ENCODE results near the gene ABR.

ABR gene

DNA sequence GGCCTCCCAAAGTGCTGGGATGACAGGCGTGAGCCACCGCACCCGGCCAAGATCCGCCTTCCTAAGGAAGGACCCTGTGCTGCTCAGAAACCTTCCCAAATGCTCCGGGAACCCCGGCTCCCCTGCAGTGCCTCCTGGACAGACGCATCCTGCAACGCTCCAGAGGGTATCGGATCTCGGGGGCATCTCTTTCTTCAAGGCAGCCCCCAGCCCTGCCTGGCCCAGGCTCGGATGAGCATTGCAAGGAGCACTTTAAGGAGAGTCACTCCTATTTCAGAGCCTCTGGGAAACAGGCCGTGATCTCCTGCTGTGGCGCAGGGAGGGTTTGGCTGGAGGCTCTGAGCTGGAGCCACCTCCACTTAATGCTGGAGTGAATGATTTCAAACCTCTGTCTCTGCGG lies 17.2 kb upstream of the ABR start:
- no peaks in the 10 kb centered on the region for H3K4me1 ChIP-seq (ENCODE audit: low read length)
- no peaks in the 10 kb centered on the region for H4K20me1 ChIP-seq (ENCODE audit: insufficient read depth, low read length)
- no peak for DNase-seq
- H2AFZ ChIP-seq (ENCODE audit: low read length) = no peak overlapping the region
- H3K36me3 ChIP-seq (replicated peaks; ENCODE audit: insufficient read depth, low read length) = no peaks in the 10 kb centered on the region
- no peaks in the 10 kb centered on the region for H3K9me3 ChIP-seq (replicated peaks; ENCODE audit: insufficient read depth, low read length)
- no peaks in the 10 kb centered on the region for H3K9me2 ChIP-seq (replicated peaks; ENCODE audit: insufficient read depth, low read length)
- no peak overlapping the region for H3K4me2 ChIP-seq (ENCODE audit: low read depth, low read length)
- H3K9ac ChIP-seq (ENCODE audit: low read length) = no peak overlapping the region
- H3K27ac ChIP-seq (ENCODE audit: low read length) = no peak overlapping the region
- no peaks in the 10 kb centered on the region for H3F3A ChIP-seq (ENCODE audit: insufficient read depth, low read length)
- H3K27me3 ChIP-seq (replicated peaks; ENCODE audit: insufficient read depth, low read length) = peaks cover 89% of the 10 kb centered on the region
- H3K79me2 ChIP-seq (ENCODE audit: low read length) = no peaks in the 10 kb centered on the region
- TF ChIP-seq, protein P1, sequence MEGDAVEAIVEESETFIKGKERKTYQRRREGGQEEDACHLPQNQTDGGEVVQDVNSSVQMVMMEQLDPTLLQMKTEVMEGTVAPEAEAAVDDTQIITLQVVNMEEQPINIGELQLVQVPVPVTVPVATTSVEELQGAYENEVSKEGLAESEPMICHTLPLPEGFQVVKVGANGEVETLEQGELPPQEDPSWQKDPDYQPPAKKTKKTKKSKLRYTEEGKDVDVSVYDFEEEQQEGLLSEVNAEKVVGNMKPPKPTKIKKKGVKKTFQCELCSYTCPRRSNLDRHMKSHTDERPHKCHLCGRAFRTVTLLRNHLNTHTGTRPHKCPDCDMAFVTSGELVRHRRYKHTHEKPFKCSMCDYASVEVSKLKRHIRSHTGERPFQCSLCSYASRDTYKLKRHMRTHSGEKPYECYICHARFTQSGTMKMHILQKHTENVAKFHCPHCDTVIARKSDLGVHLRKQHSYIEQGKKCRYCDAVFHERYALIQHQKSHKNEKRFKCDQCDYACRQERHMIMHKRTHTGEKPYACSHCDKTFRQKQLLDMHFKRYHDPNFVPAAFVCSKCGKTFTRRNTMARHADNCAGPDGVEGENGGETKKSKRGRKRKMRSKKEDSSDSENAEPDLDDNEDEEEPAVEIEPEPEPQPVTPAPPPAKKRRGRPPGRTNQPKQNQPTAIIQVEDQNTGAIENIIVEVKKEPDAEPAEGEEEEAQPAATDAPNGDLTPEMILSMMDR (IDR thresholded peaks at IDR 0.05; ENCODE audit: low read length) = no peak
- TF ChIP-seq EZH2 (optimal IDR thresholded peaks at IDR 0.05; ENCODE audit: low read depth, low read length) (no peak), EZH2phosphoT487 (IDR thresholded peaks at IDR 0.05; ENCODE audit: low read length) (no peak)
- H3K4me3 ChIP-seq (ENCODE audit: low read length) = no peak overlapping the region

DNA sequence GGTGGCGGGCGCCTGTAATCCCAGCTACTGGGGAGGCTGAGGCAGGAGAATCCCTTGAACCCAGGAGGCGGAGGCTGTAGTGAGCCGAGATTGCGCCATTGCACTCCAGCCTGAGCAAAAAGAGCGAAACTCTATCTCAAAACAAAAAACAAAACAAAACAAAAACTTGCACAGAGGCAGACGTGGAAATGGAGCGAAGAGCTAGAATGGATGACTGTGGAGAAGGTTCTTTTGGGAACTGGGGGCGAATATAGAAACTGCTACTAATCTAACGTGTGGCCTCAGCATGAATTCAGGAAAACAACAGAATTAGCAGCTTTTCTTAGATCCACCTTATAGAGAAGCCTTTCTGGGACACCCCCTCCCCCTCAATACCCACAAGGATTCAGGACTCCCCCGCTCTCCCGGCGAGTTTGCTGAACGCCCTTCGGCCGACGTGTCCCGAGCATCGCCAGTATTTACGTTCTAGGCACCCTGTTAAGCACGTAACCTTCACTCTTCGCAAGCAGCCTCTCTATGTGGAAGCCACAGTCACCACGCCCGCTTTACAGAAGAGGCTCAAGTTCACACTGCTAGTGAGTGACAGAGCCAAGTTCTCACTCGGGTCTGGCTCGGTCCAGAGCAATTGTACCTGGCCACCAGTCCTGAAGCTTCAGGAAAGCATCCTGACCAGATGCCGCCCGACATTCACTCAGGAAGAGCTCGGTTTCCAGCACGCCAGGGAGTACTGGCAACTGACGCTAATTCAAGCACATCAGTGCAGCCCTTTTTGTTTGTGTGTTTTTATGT lies 13.3 kb upstream of the ABR start:
- TF ChIP-seq EZH2 (optimal IDR thresholded peaks at IDR 0.05; ENCODE audit: low read depth, low read length) (peak; percentile 80), EZH2phosphoT487 (IDR thresholded peaks at IDR 0.05; ENCODE audit: low read length) (no peak; the same call in 1 of the 2 replicates)
- no peak overlapping the region for H2AFZ ChIP-seq (ENCODE audit: low read length)
- H3K79me2 ChIP-seq (ENCODE audit: low read length) = no peaks in the 10 kb centered on the region
- peak overlapping the region; percentile 0; the same call in 1 of the 2 replicates for H3K4me3 ChIP-seq (ENCODE audit: low read length)
- no peaks in the 10 kb centered on the region for H3K36me3 ChIP-seq (replicated peaks; ENCODE audit: insufficient read depth, low read length)
- no peaks in the 10 kb centered on the region for H3F3A ChIP-seq (ENCODE audit: insufficient read depth, low read length)
- no peaks in the 10 kb centered on the region for H3K9me2 ChIP-seq (replicated peaks; ENCODE audit: insufficient read depth, low read length)
- 0 out of 2 replicates have a peak, but pooled peaks cover 7% of the 10 kb centered on the region for H3K4me1 ChIP-seq (ENCODE audit: low read length)
- H3K9ac ChIP-seq (ENCODE audit: low read length) = no peak overlapping the region
- no peaks in the 10 kb centered on the region for H3K9me3 ChIP-seq (replicated peaks; ENCODE audit: insufficient read depth, low read length)
- DNase-seq = no peak
- H3K27me3 ChIP-seq (replicated peaks; ENCODE audit: insufficient read depth, low read length) = peaks cover 90% of the 10 kb centered on the region
- H3K4me2 ChIP-seq (ENCODE audit: low read depth, low read length) = peak overlapping the region; percentile 24; the same call in 1 of the 2 replicates
- no peak overlapping the region for H3K27ac ChIP-seq (ENCODE audit: low read length)
- H4K20me1 ChIP-seq (ENCODE audit: insufficient read depth, low read length) = no peaks in the 10 kb centered on the region

DNA sequence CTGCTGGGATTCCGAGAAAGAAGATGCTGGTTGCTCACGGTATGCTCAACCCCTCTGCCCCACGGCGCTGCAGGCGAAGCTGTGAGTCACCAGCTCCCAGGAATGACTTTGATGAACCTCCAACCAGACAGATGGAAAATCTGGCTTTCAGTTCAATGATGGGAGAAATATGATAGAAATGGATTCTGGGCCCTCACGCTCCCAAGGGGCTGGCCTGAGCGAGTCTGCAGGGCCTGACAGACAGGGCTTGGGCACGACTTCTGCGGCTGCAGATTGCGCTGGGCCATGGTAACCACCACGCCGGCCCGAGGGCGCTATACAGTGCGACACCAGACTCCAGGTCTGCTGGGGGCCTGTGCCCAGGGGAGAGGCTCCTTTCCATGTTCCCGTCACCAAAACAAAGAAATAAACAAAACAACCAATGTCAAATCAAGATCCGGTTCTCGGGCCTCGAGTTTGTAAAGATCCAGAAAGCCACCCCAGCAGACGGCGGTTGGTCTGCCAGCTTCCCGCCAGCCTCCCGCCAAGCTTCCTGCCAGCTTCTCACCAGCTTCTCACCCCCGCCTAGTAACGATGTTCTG lies 11.1 kb upstream of the ABR start:
- Histone ChIP-seq H3K4me2 (ENCODE audit: low read depth, low read length) (no peak overlapping the region), H3K27me3 (replicated peaks; ENCODE audit: insufficient read depth, low read length) (peaks cover 95% of the 10 kb centered on the region), H3K4me3 (ENCODE audit: low read length) (no peak overlapping the region), H3K9me2 (replicated peaks; ENCODE audit: insufficient read depth, low read length) (no peaks in the 10 kb centered on the region), H3K36me3 (replicated peaks; ENCODE audit: insufficient read depth, low read length) (no peaks in the 10 kb centered on the region), H3K9me3 (replicated peaks; ENCODE audit: insufficient read depth, low read length) (no peaks in the 10 kb centered on the region), H3K9ac (ENCODE audit: low read length) (no peak overlapping the region), H4K20me1 (ENCODE audit: insufficient read depth, low read length) (no peaks in the 10 kb centered on the region), H3K79me2 (ENCODE audit: low read length) (no peaks in the 10 kb centered on the region), H3F3A (ENCODE audit: insufficient read depth, low read length) (no peaks in the 10 kb centered on the region), H2AFZ (ENCODE audit: low read length) (no peak overlapping the region), H3K27ac (ENCODE audit: low read length) (no peak overlapping the region), H3K4me1 (ENCODE audit: low read length) (0 out of 2 replicates have a peak, but pooled peaks cover 7% of the 10 kb centered on the region)
- TF ChIP-seq, protein P1 (IDR thresholded peaks at IDR 0.05; ENCODE audit: low read length) = no peak
- no peak for TF ChIP-seq EZH2 (optimal IDR thresholded peaks at IDR 0.05; ENCODE audit: low read depth, low read length)
- TF ChIP-seq EZH2phosphoT487 (IDR thresholded peaks at IDR 0.05; ENCODE audit: low read length) = no peak
- DNase-seq = no peak

Data from MM.1S (cell line).